Liver (tissue), 3 donors: ENCODE results near the gene RADX.

Experiments
- ATF3 ChIP-seq: IDR thresholded peaks from 2 replicates; pipeline ENCODE4 v1.6.1; 2016; ENCODE audit warnings: antibody characterized with exemption
- FOXA2 ChIP-seq: IDR thresholded peaks from 2 replicates; pipeline ENCODE4 v1.6.1; 2016; ENCODE audit warnings: antibody characterized with exemption
- REST ChIP-seq: IDR thresholded peaks from 2 replicates; pipeline ENCODE4 v1.6.1; 2016; ENCODE audit warnings: antibody characterized with exemption, mild to moderate bottlenecking
- SP1 ChIP-seq: IDR thresholded peaks from 2 replicates; pipeline ENCODE4 v1.6.1; 2018; ENCODE audit warnings: antibody characterized with exemption, mild to moderate bottlenecking
- TAF1 ChIP-seq: conservative IDR thresholded peaks from 2 replicates; pipeline ENCODE4 v1.6.1; 2016; ENCODE audit warnings: antibody characterized with exemption, mild to moderate bottlenecking
- YY1 ChIP-seq: IDR thresholded peaks from 2 replicates; pipeline ENCODE4 v1.6.1; 2016; ENCODE audit warnings: antibody characterized with exemption, mild to moderate bottlenecking
- TF ChIP-seq, protein P1 (sequence below): fragments of 150-350 bp; IDR thresholded peaks from 2 replicates; pipeline ENCODE4 v1.5.1; 2017; ENCODE audit warnings: improper control_type of control experiment, low read depth, low read length; ENCODE audit not compliant: missing input control
- TF ChIP-seq, protein P2 (sequence below): IDR thresholded peaks from 2 replicates; pipeline ENCODE4 v1.6.1; 2016; ENCODE audit warnings: antibody characterized with exemption
- donor health status: healthy.
- donor health status: healthy.

GRCh38 chrX:106612393-106612763 is 600 bp downstream of the RADX start:
- TF ChIP-seq FOXA2: no peak
- TF ChIP-seq, protein P1, sequence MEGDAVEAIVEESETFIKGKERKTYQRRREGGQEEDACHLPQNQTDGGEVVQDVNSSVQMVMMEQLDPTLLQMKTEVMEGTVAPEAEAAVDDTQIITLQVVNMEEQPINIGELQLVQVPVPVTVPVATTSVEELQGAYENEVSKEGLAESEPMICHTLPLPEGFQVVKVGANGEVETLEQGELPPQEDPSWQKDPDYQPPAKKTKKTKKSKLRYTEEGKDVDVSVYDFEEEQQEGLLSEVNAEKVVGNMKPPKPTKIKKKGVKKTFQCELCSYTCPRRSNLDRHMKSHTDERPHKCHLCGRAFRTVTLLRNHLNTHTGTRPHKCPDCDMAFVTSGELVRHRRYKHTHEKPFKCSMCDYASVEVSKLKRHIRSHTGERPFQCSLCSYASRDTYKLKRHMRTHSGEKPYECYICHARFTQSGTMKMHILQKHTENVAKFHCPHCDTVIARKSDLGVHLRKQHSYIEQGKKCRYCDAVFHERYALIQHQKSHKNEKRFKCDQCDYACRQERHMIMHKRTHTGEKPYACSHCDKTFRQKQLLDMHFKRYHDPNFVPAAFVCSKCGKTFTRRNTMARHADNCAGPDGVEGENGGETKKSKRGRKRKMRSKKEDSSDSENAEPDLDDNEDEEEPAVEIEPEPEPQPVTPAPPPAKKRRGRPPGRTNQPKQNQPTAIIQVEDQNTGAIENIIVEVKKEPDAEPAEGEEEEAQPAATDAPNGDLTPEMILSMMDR: no peak
- TF ChIP-seq, protein P2, sequence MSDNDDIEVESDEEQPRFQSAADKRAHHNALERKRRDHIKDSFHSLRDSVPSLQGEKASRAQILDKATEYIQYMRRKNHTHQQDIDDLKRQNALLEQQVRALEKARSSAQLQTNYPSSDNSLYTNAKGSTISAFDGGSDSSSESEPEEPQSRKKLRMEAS: no peak
- TF ChIP-seq ATF3: no peak
- no peak for TF ChIP-seq TAF1
- TF ChIP-seq SP1: no peak
- no peak for TF ChIP-seq REST
- no peak for TF ChIP-seq YY1
